Hematopoietic multipotent progenitor cell treated with erythropoietin and hydrocortisone succinate and interleukin-3 and kit ligand, for 15 days (in vitro differentiated cells): ENCODE results near the gene UGT1A1.

ENCODE experiments used
- DNase-seq: peaks from one replicate; pipeline ENCODE4 v3.0.0-alpha.2; 2015; ENCODE audit warnings: low spot score

UGT1A1 gene

DNA sequence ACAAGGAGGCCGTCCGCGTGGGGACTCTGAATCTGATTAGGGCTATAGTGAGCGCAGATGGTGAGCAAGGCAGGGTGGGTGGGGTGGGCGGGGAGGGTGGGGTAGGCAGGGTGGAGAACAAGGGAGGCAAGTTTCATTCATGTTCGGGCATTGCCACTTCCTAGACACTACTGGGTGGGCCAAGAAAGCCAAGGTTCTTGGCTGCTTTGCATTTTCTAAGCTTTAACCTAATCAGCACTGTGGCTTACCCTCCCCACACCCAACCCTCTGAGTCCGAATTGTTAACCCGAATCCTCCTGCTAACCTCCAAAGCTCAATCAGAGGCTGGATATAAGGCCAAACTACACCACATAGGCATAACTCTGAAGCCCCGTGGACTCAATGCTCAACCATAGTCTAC is 36.2 kb downstream of the UGT1A1 start:
- no peak for DNase-seq

- no peak for DNase-seq
Observed at GRCh38 chr2:233798335-233799086, 38.4 kb downstream of the UGT1A1 start.

DNA sequence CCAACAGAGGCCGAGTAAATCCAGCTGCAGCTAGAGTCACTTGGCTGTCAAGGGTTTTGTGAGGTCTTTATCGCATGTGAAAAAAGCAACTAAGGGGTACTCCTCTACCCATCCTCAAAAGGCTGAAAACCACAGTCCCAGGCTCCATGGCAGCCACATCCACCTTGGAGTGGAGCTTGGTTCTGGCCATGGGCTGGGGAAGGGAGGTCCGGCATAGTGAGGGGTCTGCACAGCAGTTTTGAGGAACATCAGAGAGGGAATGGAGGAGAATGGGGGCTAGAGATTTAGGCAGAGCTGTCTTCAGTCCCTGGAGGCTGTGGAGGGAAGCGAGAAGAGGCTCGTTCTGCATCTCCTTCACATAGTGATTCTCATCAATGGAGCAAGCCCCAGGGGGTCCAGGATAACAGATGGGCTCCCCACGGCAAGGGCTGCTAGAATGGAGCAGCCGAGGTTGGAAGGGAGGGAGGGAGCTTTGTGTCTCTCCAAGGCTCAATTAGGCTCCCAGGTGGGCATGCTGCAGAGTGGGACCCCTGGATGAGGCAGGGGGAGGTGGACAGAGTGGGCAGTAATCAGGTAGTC is 39.1 kb downstream of the UGT1A1 start:
- DNase-seq = no peak

DNA sequence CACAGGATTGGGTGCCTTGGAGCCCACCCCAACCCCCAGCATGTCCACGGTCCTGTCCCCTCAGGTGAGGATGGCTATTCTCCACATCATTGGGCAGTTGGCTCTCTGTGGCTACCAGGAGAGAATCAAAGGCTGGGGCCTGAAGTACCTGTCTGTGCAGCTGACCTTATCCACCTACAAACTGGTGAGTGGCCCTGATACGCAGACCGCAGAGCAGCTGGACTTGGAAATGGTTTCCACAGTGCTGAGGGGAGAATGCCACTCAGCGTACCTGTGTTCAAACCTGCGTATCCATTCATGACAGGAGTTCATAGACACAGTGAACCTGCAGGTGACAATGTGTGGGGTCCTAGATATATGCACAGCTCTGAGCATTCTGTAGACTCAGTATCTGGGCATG is 39.6 kb downstream of the UGT1A1 start:
- no peak for DNase-seq

DNA sequence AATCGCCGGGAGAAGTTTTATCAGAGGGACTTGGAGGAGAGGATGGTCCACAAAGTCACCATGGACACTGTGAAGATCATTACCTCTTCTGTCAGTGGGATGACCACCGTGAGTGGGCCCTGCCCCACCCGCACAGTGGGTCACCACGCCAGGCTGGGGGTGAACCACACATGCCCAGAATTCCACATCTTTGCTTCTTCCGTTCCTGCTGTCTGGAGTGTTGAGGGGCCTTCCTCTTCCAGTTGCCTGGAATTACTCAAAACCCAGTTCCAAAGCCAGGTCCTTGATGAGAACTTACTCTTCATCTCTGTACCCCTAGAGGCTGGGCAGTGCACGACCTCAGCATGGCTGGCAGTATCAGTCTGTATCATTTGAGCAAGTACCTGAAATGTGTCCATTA is 40.1 kb downstream of the UGT1A1 start:
- no peak for DNase-seq

GRCh38 chr2:233801357-233802131 is 41.5 kb downstream of the UGT1A1 start:
- DNase-seq = no peak

- no peak for DNase-seq
Observed at GRCh38 chr2:233802132-233802815, 42.2 kb downstream of the UGT1A1 start.

DNA sequence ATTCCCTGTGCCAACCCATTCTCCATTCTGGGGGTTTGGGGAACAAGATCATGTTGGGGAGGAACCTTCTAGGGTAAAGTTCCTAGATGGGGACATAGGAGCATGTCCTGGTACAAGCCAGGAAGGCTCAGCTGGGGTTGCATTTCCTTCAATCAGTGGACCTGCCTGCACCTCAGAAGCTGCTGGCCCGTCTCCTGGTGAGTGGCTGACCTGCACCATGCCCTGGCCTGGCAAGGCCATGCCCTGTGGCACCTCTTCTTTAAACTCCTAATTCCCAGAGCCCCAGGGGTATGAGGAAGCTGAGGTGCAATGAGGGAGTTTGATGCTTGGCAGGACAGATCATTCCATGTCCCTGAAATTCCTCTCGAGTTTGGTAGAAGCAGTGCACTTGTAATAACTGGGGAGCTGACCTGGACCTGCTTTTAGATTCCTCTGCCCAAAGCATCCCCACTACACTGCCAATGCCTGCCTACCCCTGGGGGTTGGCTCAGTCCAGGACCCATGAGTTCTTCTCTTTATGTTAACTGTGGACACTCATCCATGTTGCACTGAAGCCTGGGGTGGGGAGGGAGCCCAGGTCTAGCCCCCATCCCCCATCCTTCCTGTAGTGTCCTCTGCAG is 43.3 kb downstream of the UGT1A1 start:
- no peak for DNase-seq

DNA sequence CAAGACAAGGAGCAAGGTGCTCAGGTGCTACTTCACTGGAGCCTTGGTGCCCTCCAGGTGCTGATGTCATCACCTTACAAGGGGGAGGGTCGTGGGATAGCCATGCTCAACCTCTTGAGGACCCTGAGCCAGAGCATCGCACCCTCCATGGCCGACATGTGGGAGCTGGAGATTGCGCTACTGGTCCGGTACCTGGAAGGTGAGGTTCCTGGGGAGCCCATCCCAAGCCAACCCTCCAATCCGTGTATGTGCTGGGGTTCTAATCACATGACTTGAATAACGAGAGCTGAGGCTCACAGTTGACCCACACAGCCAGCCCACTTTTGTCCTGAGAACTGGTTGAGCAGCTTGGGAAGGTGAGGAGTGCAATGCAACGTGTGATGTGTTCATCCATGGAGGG is 43.9 kb downstream of the UGT1A1 start:
- no peak for DNase-seq

DNA sequence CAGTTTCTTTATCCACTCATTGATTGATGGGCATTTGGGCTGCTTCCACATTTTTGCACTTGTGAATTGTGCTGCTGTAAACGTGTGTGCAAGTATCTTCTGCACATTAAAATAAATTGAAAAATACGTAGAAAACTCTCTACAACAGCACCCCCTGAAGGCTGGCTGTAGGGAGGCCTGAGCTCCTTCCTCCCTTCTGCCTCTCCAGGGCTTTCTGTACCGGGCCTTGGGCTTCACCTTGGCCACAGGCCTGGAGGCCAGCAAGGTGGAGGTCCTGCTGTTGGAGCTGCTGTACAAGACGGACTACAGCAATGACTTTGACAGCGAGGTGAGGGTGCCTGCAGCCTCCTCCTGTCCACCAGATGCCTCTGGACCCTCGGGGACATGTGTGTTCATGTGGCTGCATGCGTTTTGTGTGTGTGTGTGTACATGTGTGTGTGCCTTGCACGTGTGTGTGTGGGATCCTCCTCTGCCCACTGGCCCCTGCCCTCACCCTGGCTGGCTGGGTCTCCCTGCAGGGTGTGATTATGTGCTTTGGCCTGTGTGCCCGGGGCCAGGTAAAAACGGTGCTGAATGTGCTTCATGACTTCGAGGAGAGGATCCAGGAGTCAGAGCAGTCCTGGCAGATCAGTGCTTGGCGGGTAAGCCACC is 47.3 kb downstream of the UGT1A1 start:
- no peak for DNase-seq

- no peak for DNase-seq
Observed at GRCh38 chr2:233807966-233808935, 48.2 kb downstream of the UGT1A1 start.

DNA sequence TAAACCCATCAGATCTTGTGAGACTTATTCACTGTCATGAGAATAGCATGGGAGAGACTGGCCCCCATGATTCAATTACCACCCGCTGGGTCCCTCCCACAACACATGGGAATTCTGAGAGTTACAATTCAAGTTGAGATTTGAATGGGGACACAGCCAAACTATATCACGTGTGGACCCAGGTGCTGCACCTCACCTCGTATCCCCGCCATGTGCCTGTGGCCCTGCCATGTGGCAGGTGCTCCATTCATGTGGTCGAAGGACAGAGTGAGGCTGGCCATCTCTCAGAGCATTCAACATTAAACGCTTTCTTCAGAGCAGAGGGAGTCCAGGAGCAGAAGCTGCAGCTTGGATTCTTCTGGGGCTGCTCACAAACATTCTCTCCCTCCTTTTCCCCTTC is 50.3 kb downstream of the UGT1A1 start:
- no peak for DNase-seq

GRCh38 chr2:233811087-233811486 is 51.0 kb downstream of the UGT1A1 start:
- no peak for DNase-seq

- DNase-seq = no peak
Observed at GRCh38 chr2:233811732-233812131, 51.7 kb downstream of the UGT1A1 start.

GRCh38 chr2:233813236-233814055 is 53.4 kb downstream of the UGT1A1 start:
- DNase-seq = no peak

DNA sequence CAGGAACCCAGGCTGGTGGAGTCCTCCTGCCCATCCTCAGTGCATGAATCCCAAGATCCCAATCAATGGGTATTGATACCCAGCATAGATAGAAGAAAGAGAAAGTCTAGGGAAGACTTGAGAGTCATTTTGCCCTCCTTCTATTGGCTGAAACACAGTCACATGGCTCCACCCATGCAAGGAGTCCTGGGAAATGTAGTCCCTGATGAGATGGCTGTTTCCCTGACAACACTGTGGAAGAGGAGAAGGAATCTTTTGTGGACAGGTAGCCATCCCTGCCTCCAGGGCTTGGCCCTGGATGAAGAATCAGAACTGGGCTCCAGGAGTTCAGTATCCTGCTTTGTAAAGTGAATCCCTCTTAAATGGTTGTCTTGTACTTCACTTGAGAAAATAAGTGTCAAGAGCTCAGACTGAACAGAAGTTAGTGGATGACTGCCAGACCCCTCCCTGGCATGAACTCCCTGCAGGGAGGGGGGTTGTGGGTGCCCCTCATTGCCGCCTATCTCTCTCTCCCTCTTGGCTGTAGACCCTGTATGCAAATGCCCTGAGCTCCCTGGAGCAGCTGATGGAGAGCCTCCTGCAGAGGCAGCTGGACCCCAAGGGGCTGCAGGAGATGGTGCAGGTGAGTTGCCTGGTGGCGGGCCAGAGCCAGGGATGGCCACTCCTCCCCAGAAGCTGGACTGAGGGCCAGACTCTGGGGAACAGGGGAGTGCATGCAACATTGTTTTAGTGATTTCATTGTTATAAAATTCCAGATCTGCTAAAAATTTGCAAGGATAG is 54.2 kb downstream of the UGT1A1 start:
- DNase-seq = no peak

- DNase-seq = no peak
Observed at GRCh38 chr2:233815861-233816260, 55.8 kb downstream of the UGT1A1 start.

- DNase-seq = no peak
Observed at GRCh38 chr2:233816334-233816733, 56.3 kb downstream of the UGT1A1 start.

DNA sequence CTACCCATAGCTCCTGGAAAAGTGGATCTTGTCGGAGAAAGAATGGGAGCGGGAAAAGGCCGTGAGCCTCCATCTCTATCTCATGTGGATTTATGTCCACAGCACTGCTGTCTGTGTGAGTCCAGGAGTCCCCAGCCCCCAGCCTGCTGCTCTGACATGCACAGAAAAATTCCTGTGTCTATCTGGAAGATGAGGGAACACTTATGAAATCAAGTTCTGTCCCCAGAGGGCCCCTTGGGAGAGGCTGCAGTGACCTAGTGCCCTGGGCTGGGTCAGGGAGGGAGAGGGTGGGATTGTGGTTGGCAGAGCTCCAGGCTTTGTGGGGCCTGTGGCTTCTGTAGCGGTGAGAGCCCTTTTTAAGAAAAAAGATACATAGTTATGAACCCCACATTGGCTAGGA is 56.7 kb downstream of the UGT1A1 start:
- DNase-seq = no peak
